Measurements from ENCODE around the gene CTSW. TPM values are rescaled to one million over a fixed set of nuclear protein-coding genes. Genes with fewer than 3 reads are reported as not detected.

The CTSW gene
- total RNA-seq, 3 donors from 2014 or later = 8.4 to 12.3 (median 11.2) TPM

DNA sequence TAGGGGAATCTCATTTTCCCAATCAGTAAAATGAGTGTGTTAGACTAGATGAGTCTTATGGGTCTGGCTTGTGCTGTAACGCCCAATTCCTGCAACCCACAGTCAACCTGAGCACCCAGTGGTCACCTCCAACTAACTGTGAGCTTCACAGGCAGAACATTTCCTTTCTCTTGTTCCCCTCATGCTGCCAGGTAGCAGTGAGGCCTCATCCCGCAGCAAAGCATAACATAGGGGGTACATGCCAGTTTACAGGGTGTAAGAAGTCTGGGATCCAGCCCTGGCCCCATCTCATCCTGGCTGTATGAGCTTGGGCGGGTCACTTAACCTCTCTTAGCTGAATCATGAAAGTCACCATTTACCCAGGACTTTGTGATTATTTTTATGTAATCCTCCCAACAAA, 10.7 kb upstream of the CTSW start:
- H3K36me3 Mint-ChIP-seq (ENCODE audit: insufficient read depth) = peaks cover 8% of the 10 kb centered on the region
- DNase-seq = no peak
- no peak for ATAC-seq
- H3K9me3 Mint-ChIP-seq = no peaks in the 10 kb centered on the region
- H3K27me3 Mint-ChIP-seq (ENCODE audit: low read depth) = no peaks in the 10 kb centered on the region
- peaks cover 18% of the 10 kb centered on the region for H3K4me1 Mint-ChIP-seq (ENCODE audit: low read depth)
- no peak overlapping the region for H3K4me3 Mint-ChIP-seq

GRCh38 chr11:65869643-65870306, 9.9 kb upstream of the CTSW start:
- Mint-ChIP-seq H3K36me3 (ENCODE audit: insufficient read depth) (peaks cover 8% of the 10 kb centered on the region), H3K4me1 (ENCODE audit: low read depth) (peaks cover 18% of the 10 kb centered on the region), H3K4me3 (no peak overlapping the region), H3K27me3 (ENCODE audit: low read depth) (no peaks in the 10 kb centered on the region), H3K9me3 (no peaks in the 10 kb centered on the region)
- no peak for ATAC-seq
- no peak for DNase-seq

- Mint-ChIP-seq H3K9me3 (no peaks in the 10 kb centered on the region), H3K4me1 (ENCODE audit: low read depth) (peaks cover 18% of the 10 kb centered on the region), H3K4me3 (no peak overlapping the region), H3K27me3 (ENCODE audit: low read depth) (no peaks in the 10 kb centered on the region), H3K36me3 (ENCODE audit: insufficient read depth) (peaks cover 5% of the 10 kb centered on the region)
- DNase-seq (no peak), ATAC-seq (no peak)
These were observed 9.4 kb upstream of the CTSW start for GRCh38 chr11:65870307-65870658.

DNA sequence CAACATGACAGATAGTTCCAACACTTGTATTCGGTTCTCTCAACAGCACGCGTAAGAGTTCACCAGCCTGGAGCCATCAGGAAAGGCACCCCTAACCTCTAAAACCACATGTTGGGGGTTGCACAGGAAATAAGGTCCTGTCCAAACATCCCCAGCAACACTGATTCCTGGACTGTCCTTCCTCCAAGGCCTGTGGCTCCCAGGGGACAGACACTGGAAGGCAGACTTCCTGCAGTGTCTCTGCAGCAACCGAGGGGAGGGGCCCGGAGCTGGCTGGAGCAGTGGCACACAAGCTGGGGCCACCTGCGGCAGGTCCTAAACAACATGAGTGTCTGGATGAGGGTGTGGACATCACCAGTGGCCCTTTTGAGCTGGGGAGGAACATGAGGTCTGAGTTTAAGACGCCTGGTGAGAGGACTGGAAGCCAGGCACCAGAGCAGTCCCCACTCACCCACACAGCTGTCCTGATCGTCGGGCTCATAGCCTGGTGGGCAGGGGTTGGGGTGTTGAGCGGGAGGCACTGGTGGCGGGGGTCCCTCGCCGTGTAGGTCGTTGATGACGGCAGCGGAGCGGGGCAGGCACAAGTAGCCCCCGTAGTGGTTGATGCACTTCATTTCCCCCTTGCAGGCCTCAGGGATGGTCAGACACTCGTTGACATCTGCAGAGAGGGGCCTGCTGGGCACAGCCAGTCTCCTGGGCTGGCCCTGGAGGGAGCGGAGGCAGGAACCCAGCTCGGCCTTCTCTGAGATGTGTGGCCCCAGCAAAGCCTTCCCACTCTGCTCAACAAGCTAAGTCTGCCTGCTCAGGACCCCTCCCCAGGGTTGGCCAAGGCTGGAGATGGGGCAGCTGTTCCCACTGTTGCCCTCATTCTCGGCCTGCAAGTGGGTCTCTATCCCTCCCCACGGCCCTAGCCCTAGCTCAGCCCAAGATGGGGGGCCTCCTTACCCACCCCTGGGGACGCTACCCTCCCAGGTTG, 8.6 kb upstream of the CTSW start:
- DNase-seq (no peak), ATAC-seq (no peak)
- Mint-ChIP-seq H3K4me1 (ENCODE audit: low read depth) (peaks cover 18% of the 10 kb centered on the region), H3K4me3 (no peak overlapping the region), H3K9me3 (no peaks in the 10 kb centered on the region), H3K27me3 (ENCODE audit: low read depth) (no peaks in the 10 kb centered on the region), H3K36me3 (ENCODE audit: insufficient read depth) (peaks cover 5% of the 10 kb centered on the region)

DNA sequence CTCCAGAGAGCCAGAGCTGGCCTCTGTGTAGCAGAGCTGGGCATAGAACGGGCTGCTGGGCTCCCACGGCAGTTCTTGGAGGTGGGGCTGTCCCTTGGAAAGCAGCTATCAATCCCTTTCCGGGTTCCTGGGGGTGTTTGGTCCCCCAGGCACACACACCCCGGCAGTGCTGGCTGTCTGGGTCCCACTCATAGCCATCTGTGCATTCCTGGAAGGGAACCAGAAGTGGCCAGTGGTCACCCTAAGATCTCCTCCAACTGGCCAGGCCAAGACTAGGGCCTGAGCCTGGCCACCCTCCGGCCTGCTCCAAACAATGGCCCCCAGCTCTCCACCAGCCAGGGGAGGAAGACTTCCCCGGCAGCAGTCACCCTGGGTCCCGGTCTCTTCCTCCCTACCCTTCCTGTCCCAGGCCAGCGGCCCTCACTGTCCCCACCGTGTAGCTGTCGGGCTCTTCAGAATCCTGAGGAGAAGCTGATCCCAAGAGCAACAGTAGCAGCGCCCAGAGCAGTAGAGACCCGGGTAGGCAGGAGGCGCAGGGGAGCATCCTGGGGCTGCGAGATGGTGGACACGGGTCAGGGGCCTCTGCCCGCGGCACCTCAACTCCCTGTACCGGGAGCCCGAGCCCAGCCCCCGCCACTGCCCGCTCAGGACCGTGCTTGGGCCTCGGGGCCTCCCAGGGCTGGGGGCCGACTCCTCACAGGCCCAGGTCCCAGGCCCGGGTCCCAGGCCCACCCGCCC, 7.7 kb upstream of the CTSW start:
- DNase-seq (no peak), ATAC-seq (no peak)
- Mint-ChIP-seq H3K27me3 (ENCODE audit: low read depth) (no peaks in the 10 kb centered on the region), H3K36me3 (ENCODE audit: insufficient read depth) (peaks cover 4% of the 10 kb centered on the region), H3K9me3 (no peaks in the 10 kb centered on the region), H3K4me3 (peak overlapping the region; percentile 49), H3K4me1 (ENCODE audit: low read depth) (peaks cover 21% of the 10 kb centered on the region)

DNA sequence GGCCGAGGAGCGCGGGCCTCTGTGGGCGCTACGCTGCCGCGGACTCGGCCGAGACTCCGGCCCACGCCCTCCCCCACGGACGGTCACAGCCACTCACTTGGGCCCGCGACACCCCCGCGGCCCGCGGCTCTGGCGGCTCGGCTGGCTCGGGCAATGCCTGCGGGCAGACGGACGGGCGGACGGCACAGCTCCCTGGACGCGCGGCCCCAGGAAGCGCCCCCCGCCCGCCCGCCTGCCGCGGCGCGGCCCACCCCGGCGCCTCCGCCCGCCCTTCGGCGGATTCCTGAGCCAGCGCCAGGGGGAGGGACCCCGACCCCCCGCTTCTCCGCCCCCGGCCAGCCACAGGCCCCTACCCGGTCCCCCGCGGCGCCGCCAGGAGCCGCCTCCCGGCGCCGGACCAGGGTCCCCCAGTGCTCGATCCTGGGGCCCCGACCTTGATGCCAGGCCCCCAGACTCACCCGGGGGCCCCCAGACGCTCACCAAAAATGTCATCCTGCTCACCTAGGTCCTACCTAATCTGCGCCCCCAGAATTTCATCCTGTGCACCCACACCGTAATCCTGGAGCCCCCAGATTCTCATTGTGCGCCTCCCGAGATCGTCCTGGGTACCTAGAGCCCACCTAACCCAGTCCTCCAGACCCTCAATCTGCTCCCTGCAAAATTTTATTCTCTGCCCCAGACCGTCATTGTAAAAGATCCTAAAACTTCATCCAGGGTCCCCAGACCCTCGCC, 6.9 kb upstream of the CTSW start, which contains the start of gene EFEMP2:
Gene EFEMP2, minus strand, starts transcription at position 215 of the 732 bp plus-strand sequence. CDS start 446 bp downstream, outside the sequence.
- peak in 1 of 2 donors; percentile 8 for ATAC-seq
- peaks cover 21% of the 10 kb centered on the region for H3K4me1 Mint-ChIP-seq (ENCODE audit: low read depth)
- no peaks in the 10 kb centered on the region for H3K9me3 Mint-ChIP-seq
- DNase-seq = no peak
- no peaks in the 10 kb centered on the region for H3K27me3 Mint-ChIP-seq (ENCODE audit: low read depth)
- H3K36me3 Mint-ChIP-seq (ENCODE audit: insufficient read depth) = no peaks in the 10 kb centered on the region
- peak within 1 kb of the TSS; percentile 84 for H3K4me3 Mint-ChIP-seq

- DNase-seq (peak; percentile 97), ATAC-seq (peak; percentile 87 to 88)
- peak overlapping the region; percentile 84 for H3K4me3 Mint-ChIP-seq
- H3K9me3 Mint-ChIP-seq = no peaks in the 10 kb centered on the region
- no peaks in the 10 kb centered on the region for H3K36me3 Mint-ChIP-seq (ENCODE audit: insufficient read depth)
- H3K4me1 Mint-ChIP-seq (ENCODE audit: low read depth) = peaks cover 26% of the 10 kb centered on the region
- H3K27me3 Mint-ChIP-seq (ENCODE audit: low read depth) = no peaks in the 10 kb centered on the region
These were observed 6.1 kb upstream of the CTSW start for GRCh38 chr11:65873318-65874156.

DNA sequence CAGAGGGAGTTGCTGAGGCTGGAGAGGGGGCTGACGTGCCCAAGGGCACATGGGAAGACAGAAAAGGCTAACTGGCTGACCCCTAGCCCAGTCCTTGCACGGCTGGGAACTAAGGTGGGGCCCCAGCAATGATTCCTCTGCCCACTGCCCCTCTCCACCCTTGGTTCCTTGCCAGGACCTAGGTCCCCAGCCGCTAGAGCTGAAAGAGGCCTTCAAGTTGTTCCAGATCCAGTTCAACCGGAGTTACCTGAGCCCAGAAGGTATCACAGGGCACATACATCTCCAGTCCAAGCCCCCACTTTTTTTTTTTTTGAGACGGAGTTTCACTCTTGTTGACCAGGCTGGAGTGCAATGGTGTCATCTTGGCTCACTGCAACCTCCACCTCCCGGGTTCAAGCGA, 390 bp downstream of the CTSW start:
- no peaks in the 10 kb centered on the region for H3K9me3 Mint-ChIP-seq
- no peaks in the 10 kb centered on the region for H3K27me3 Mint-ChIP-seq (ENCODE audit: low read depth)
- H3K4me3 Mint-ChIP-seq = peak overlapping the region; percentile 71
- DNase-seq (no peak), ATAC-seq (no peak)
- peaks cover 43% of the 10 kb centered on the region for H3K4me1 Mint-ChIP-seq (ENCODE audit: low read depth)
- H3K36me3 Mint-ChIP-seq (ENCODE audit: insufficient read depth) = peaks cover 8% of the 10 kb centered on the region

- H3K4me3 Mint-ChIP-seq = peak overlapping the region; percentile 71
- ATAC-seq (peak in 1 of 2 donors; percentile 5), DNase-seq (no peak)
- H3K36me3 Mint-ChIP-seq (ENCODE audit: insufficient read depth) = peaks cover 8% of the 10 kb centered on the region
- peaks cover 43% of the 10 kb centered on the region for H3K4me1 Mint-ChIP-seq (ENCODE audit: low read depth)
- H3K9me3 Mint-ChIP-seq = no peaks in the 10 kb centered on the region
- no peaks in the 10 kb centered on the region for H3K27me3 Mint-ChIP-seq (ENCODE audit: low read depth)
These were observed 1.3 kb downstream of the CTSW start for GRCh38 chr11:65880844-65881421.

- Mint-ChIP-seq H3K4me3 (no peak overlapping the region), H3K4me1 (ENCODE audit: low read depth) (peaks cover 48% of the 10 kb centered on the region), H3K36me3 (ENCODE audit: insufficient read depth) (peaks cover 15% of the 10 kb centered on the region), H3K9me3 (no peaks in the 10 kb centered on the region), H3K27me3 (ENCODE audit: low read depth) (no peaks in the 10 kb centered on the region)
- ATAC-seq (no peak), DNase-seq (no peak)
These were observed 2.8 kb downstream of the CTSW start for GRCh38 chr11:65882120-65883057.

DNA sequence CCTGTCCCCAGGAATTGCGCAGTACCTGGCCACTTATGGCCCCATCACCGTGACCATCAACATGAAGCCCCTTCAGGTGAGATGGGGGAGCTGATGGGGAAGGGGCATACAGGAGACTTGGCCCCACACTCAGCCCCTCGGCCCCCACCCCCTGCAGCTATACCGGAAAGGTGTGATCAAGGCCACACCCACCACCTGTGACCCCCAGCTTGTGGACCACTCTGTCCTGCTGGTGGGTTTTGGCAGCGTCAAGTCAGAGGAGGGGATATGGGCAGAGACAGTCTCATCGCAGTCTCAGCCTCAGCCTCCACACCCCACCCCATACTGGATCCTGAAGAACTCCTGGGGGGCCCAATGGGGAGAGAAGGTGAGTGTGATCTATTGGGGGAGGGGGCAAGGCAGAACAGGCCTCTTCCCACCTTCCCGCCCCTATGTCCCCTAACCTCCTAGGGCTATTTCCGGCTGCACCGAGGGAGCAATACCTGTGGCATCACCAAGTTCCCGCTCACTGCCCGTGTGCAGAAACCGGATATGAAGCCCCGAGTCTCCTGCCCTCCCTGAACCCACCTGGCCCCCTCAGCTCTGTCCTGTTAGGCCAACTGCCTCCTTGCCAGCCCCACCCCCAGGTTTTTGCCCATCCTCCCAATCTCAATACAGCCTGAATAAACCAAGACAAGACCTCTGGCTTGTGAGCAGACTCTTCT, 3.6 kb downstream of the CTSW start:
- peaks cover 15% of the 10 kb centered on the region for H3K36me3 Mint-ChIP-seq (ENCODE audit: insufficient read depth)
- ATAC-seq = no peak
- peaks cover 48% of the 10 kb centered on the region for H3K4me1 Mint-ChIP-seq (ENCODE audit: low read depth)
- no peak overlapping the region for H3K4me3 Mint-ChIP-seq
- no peaks in the 10 kb centered on the region for H3K9me3 Mint-ChIP-seq
- H3K27me3 Mint-ChIP-seq (ENCODE audit: low read depth) = no peaks in the 10 kb centered on the region
- DNase-seq = no peak
